MG63 (cell line): ENCODE data around the gene NRDC. TPM values are rescaled to one million over a fixed set of nuclear protein-coding genes. Genes with fewer than 3 reads are reported as not detected.

Experiments
- DNase-seq: peaks from one replicate; pipeline ENCODE4 v3.0.0-alpha.2; 2020
- H3K27me3 ChIP-seq: fragments of 250-450 bp; sonication (Bioruptor Pico); 2 replicates; pipeline ENCODE4 v1.5.1; 2020; ENCODE audit warnings: mild to moderate bottlenecking, moderate library complexity
- H3K36me3 ChIP-seq: fragments of 250-450 bp; sonication (Bioruptor Pico); 2 replicates; pipeline ENCODE4 v1.5.1; 2020; ENCODE audit warnings: mild to moderate bottlenecking, moderate library complexity
- H3K4me3 ChIP-seq: fragments of 250-450 bp; sonication (Bioruptor Pico); 2 replicates; pipeline ENCODE4 v1.5.1; 2020; ENCODE audit warnings: mild to moderate bottlenecking, moderate library complexity
- H3K9me3 ChIP-seq: fragments of 250-450 bp; sonication (Bioruptor Pico); 2 replicates; pipeline ENCODE4 v1.5.1; 2020; ENCODE audit warnings: mild to moderate bottlenecking, moderate library complexity
- total RNA-seq: library from RNA; depleted of rRNA; stranded (reverse); fragments of >200 nt; shearing (Covaris generic); gene quantifications from 2 replicates; pipeline ENCODE4 v1.2.3, GENCODE V29; 2014; ENCODE audit warnings: low replicate concordance; rRNA removed

Gene NRDC
- total RNA-seq, 1 experiment from 2014 or later, result 85.9 TPM

DNA sequence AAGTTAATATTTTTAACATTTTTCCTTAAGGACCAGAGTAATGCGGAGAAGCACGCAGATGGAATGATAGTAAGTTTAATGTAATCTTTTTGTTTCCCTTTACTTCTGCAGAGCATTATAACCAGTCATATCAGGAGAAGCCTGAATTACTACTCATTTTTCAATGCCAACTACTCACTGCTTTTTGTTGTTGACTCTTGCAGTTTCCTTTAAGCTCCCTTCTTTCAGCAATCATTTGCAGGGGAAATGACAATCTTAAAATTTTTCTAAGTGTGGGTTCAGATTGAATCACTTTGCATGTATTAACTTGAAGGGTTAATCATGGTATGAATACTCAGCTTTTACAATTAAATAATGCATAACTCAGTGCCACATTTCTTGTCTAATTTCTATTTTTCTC is 122.2 kb downstream of the NRDC start:
- no peaks in the 10 kb centered on the region for H3K9me3 ChIP-seq
- no peak overlapping the region for H3K4me3 ChIP-seq
- H3K27me3 ChIP-seq, result no peaks in the 10 kb centered on the region
- DNase-seq, result no peak
- peaks cover 4% of the 10 kb centered on the region; the same call in 1 of the 2 replicates for H3K36me3 ChIP-seq

DNA sequence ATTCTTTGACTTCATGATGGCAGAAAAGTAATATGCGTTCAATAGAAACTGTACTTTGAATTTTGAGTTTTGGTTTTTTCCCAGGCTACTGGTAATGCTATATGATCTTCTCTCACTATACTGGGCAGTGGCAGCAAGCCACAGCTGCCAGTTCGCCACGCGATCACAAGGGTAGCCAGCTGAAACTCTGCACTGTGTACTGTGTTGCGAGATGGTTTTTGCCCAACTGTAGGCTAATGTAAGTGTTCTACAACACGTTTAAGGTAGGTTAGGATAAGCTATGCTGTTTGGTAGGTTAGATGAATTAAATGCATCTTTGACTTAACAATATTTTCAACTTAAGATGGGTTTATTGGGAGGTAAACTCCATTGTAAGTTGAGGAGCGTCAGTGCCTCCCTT is 123.1 kb downstream of the NRDC start:
- Histone ChIP-seq H3K9me3 (no peaks in the 10 kb centered on the region), H3K27me3 (no peaks in the 10 kb centered on the region), H3K4me3 (no peak overlapping the region), H3K36me3 (peaks cover 4% of the 10 kb centered on the region; the same call in 1 of the 2 replicates)
- no peak for DNase-seq

DNA sequence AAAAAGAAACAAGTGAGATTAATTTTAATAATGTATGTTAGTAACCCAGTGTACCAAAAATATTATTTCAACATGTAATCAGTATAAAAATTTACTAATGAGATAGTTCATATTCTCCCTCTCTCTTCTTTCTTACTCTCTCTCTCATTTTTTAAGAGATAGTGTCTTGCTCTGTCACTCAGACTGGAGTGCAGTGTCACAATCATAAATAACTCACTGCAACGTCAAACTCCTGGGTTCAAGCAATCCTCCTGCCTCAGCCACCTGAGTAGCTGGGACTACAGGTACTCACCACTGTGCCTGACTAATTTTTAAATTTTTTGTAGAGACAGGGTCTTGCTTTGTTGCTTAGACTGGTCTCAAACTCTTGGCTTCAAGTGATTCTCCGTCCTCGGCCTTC is 123.9 kb downstream of the NRDC start:
- no peak for DNase-seq
- Histone ChIP-seq H3K27me3 (no peaks in the 10 kb centered on the region), H3K4me3 (no peak overlapping the region), H3K9me3 (no peaks in the 10 kb centered on the region), H3K36me3 (peaks cover 4% of the 10 kb centered on the region; the same call in 1 of the 2 replicates)

DNA sequence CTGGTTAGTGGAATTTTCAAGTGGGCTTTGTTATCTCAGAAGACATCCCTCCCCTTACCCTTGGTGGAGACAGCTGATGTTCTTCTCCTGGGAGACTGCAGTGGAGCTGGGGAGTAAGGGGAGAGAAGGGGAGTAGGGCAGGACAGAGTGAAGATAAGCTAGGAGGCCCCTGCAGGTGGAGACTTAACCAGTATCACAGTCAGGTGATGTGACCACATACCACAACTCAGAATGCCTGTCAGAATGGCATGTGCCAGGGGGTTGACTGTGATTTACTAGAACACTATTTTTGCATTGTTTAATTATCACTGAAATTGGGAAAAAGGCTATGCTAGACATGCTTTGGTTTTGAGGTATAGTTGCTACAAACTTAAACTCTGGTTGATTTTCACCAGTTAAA is 124.6 kb downstream of the NRDC start:
- Histone ChIP-seq H3K27me3 (no peaks in the 10 kb centered on the region), H3K4me3 (no peak overlapping the region), H3K36me3 (peaks cover 4% of the 10 kb centered on the region; the same call in 1 of the 2 replicates), H3K9me3 (no peaks in the 10 kb centered on the region)
- DNase-seq, result no peak

DNA sequence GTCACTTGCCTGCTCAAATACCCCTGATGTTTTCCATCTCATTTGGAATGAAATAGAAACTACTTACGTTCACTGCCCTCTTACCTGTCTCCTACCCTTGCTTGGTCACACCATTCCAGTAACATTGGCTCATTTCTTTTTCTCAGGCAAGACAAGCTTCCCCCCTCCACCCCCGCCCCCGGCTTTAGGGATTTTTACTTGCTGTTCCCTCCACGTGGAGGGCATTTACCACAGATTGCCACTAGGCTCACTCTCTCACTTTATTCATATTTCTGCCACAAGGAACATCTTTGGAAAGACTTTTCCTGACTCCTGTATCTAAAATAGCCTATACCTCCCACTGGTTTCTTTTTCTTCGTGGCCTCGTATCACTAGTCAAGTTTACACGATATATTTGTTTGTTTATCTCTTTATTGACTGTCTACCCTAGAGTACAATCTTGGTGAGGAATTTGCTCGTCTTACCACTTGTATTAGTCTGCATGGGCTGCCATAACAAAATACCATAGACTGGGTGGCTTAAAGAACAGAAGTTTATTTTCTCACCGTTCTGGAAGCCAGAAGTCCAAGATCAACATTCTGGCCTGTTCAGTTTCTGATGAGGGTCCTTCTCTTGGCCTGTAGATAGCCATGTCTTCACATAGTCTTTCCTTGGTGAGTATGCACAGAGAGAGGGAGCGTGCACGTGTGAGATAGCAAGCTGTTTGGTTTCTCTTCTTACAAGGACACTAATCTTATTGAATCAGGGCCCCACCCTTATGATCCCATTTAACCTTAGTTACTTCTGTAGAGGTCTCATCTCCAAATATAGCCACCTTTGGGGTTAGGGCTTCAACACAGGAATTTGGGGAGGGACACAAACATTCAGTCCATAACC is 126.2 kb downstream of the NRDC start:
- H3K27me3 ChIP-seq, result no peaks in the 10 kb centered on the region
- no peak overlapping the region for H3K4me3 ChIP-seq
- no peak for DNase-seq
- H3K9me3 ChIP-seq, result no peaks in the 10 kb centered on the region
- peaks cover 4% of the 10 kb centered on the region; the same call in 1 of the 2 replicates for H3K36me3 ChIP-seq

DNA sequence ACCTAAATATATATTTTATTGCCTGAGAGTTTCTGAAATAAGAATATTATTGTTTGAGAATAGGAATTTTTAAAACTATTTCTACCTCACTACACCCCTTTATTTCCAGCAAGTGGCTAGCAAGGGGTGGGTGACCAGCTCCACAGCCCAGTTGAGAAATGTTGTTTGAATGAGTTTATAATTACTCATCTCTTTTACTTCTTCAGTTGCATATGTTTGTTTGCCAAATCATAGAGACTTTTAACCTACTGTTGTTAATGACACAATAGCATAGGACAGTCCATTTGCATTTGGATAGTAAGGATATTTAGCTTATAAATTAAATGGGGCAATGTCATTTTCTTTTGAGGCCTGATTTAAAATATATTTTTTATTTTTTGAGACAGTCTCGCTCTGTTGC is 127.8 kb downstream of the NRDC start:
- Histone ChIP-seq H3K27me3 (no peaks in the 10 kb centered on the region), H3K36me3 (peaks cover 4% of the 10 kb centered on the region; the same call in 1 of the 2 replicates), H3K9me3 (no peaks in the 10 kb centered on the region), H3K4me3 (no peak overlapping the region)
- no peak for DNase-seq

DNA sequence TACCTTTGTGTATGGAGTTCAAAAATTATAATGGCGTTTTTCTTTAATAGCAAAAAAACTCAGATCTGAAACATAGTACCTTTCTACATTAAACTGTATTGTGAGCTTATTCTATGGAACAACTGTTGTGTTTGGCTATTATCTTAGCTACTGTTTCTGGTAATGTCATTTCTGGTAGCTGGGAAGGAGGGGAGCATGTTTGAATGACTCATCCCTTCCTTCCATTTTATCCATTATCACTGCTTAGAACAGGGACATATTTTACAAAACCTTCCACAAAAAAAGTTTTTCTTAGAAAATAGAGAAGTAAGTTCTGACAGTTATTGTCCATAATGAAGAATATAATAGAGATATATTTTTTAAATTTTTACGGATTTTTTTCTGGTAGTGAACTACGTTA is 128.3 kb downstream of the NRDC start:
- Histone ChIP-seq H3K4me3 (no peak overlapping the region), H3K27me3 (no peaks in the 10 kb centered on the region), H3K9me3 (no peaks in the 10 kb centered on the region), H3K36me3 (peaks cover 4% of the 10 kb centered on the region; the same call in 1 of the 2 replicates)
- DNase-seq, result no peak

DNA sequence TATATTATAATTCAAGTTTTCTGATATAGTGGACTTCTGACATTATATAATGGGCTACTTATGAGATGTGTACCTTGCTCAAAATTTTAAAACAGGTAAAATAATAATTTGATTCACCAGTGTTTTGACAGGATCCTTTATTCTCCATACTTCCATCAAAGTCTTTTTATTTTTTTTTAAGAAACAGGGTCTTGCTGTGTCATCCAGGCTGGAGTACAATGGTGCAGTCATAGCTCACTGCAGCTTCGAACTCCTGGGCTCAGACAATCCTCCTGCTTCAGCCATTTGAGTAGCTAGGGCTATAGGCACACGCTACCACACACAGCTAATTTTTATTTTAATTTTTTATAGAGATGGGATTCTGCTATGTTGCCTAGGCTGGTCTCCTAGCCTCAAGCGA is 129.4 kb downstream of the NRDC start:
- Histone ChIP-seq H3K27me3 (no peaks in the 10 kb centered on the region), H3K9me3 (no peaks in the 10 kb centered on the region), H3K36me3 (peaks cover 4% of the 10 kb centered on the region; the same call in 1 of the 2 replicates), H3K4me3 (no peak overlapping the region)
- DNase-seq, result no peak

DNA sequence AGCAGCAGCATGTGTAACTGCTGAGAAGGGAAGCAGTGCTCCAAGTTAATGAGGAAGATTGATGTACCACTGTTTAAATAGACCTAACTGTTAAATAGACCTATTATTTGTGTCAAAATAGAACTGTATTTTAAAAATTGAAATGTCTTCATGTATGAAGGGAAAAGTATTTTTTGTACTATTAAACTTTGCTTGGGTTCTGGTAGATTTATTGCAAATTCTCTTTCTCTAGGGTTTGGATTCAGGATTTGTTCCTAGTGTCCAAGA is 133.3 kb downstream of the NRDC start:
- H3K27me3 ChIP-seq, result no peaks in the 10 kb centered on the region
- H3K36me3 ChIP-seq, result no peaks in the 10 kb centered on the region
- no peak for DNase-seq
- H3K9me3 ChIP-seq, result no peaks in the 10 kb centered on the region
- no peak overlapping the region for H3K4me3 ChIP-seq

DNA sequence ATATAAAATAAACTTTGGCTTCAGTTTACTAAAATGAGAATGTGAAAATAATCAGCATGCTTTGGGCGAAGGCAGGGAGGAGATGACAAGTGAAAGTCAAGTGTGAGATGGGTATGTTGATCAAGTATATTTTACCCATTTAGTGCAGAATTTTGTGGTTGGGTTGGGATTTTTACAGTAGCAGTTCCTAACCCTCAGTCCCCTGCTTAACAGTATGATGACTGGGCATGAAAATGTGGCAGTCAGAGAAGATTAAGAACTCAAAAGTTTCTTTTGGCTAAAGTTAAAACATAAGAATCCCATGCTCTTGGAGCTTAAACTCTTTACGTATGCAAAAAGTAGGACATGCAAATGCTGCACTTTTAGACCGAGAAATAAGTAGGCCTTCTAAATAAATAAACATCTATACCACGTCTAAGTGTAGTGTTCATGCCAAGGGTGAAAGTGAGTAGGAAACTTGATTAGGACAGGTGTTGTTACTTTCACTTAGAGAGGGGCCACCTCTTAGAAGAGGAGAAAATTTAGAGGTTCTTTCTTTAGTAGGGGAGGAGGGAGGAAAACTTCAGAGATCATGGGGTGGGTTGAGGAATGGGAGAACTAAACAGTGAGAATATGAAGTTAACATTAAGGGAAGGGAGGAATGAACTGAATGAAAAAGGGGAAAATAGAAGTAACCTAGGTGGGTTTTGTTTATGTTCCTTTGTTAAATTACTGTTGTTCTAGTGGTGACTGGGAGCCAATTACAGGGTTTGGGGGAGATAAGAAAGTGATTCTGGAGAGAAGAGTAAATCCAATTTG is 133.8 kb downstream of the NRDC start:
- H3K4me3 ChIP-seq, result no peak overlapping the region
- no peak for DNase-seq
- H3K36me3 ChIP-seq, result no peaks in the 10 kb centered on the region
- no peaks in the 10 kb centered on the region for H3K27me3 ChIP-seq
- H3K9me3 ChIP-seq, result no peaks in the 10 kb centered on the region

DNA sequence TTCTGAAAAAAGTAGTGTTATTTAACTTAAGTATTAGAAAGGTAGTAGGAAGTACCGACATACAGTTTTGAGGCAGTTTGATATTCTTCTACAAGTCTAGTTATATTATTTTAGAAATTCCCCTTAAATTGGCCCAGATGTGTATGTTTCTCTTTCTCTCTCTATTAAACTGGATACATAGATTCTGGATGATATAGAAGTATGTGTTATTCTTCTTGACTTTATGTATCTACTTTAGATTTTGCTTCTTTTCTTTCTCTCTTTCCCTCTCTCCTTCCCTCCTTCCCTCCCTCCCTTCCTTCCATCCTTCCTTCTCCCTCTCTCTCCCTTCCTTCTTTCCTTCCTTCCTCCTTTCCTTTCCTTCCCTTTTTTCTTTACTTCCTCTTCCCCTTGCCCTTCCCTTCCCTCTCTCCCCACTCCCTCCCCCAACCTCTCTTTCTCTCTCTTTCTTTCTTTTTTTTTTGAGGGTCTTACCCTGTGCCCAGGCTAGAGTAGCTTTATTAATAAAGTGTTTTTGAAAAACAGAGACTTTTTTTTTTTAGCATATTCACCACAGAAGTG is 137.3 kb downstream of the NRDC start:
- no peaks in the 10 kb centered on the region for H3K9me3 ChIP-seq
- no peak overlapping the region for H3K4me3 ChIP-seq
- H3K27me3 ChIP-seq, result no peaks in the 10 kb centered on the region
- DNase-seq, result no peak
- no peaks in the 10 kb centered on the region for H3K36me3 ChIP-seq

DNA sequence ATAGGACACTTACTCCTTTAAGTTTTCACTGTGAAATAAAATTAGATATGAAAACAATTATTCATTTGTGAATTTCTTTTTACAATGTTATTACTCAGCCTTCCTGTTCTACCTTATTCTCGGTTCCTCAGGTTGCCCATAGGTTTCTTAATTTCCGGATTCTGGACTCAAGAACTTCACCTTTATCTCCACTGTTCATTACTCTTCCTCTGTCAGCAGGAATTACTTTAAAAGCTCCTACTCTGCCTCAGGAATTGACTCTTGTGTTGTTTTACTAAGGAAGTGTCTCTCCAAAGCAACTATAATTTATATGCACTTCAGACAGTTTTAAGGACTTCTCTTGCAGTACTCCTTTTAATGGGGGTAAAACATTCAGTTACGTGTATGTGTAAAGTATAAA is 137.9 kb downstream of the NRDC start:
- no peak overlapping the region for H3K4me3 ChIP-seq
- DNase-seq, result no peak

More for the DNA sequence above, 137.9 kb downstream of the NRDC start:
- Histone ChIP-seq H3K27me3 (no peaks in the 10 kb centered on the region), H3K9me3 (no peaks in the 10 kb centered on the region), H3K36me3 (no peaks in the 10 kb centered on the region)

Other genes with a start within 250 kb of the NRDC start
- 0.53 and 0.81 TPM in 2 replicates for gene RAB3B, start 112.0 kb upstream of the NRDC start, total RNA-seq
- 11.1 and 15.6 TPM in 2 replicates for gene KTI12, start 155.1 kb upstream of the NRDC start, total RNA-seq
- 16.2 and 42.9 TPM in 2 replicates for gene TXNDC12, start 176.5 kb upstream of the NRDC start, total RNA-seq
- gene BTF3L4, start 177.6 kb upstream of the NRDC start, total RNA-seq, result 45.4 and 74.2 TPM in 2 replicates